22Rv1 (cell line): Measurements from ENCODE around the gene CC2D2B.

Experiments used
- H3K27ac ChIP-seq: fragments of 450-650 bp; 2 replicates; pipeline ENCODE4 v1.5.1; 2017
- CTCF ChIP-seq: fragments of 450-650 bp; IDR thresholded peaks from 2 replicates; pipeline ENCODE4 v1.5.1; 2017; ENCODE audit warnings: mild to moderate bottlenecking
- ZFX ChIP-seq: fragments of 450-650 bp; IDR thresholded peaks from 2 replicates; pipeline ENCODE4 v1.6.1; 2017; ENCODE audit warnings: antibody characterized with exemption, borderline replicate concordance

CC2D2B gene

DNA sequence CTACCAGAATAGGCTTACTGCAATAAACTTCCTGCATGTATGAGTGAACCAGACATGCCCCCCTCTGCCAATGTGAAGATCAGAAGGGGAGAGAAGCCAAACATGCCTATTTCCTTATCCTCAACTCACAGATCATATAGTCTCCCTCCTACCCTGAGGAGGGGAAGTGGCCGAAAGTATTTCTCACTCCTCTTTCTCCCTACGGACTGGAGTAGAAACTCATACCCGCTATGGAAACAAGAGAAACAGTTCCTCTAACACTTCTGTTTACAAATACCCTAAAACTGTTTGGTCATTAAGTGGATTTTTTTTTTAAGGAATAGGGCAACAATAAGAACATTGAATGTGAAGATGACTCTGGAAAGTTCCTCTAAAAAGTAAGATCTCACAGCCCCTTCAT lies 167.0 kb downstream of the CC2D2B start:
- no peak overlapping the region for H3K27ac ChIP-seq
- no peak for TF ChIP-seq ZFX
- TF ChIP-seq CTCF, result no peak

DNA sequence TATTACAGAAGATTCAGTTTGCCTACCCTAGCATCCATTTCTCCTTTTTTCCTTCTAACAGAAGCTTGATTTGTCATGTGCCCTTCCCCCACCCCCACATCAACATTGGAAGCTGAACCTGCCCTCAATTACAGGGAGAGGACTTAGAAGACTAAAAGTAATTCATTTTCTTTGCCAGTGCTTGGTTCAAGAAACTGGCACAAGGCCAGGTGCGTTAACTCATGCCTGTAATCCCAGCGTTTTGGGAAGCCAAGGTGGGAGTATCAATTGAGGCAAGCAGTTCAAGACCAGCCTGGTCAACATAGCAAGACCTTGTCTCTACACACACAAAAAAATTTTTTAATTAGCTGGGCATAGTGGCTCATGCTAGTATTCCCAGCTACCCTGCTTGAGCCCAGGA lies 168.2 kb downstream of the CC2D2B start:
- TF ChIP-seq CTCF, result no peak
- no peak for TF ChIP-seq ZFX

GRCh38 chr10:96077156-96077555 lies 169.4 kb downstream of the CC2D2B start:
- TF ChIP-seq ZFX, result no peak
- no peak for TF ChIP-seq CTCF
- H3K27ac ChIP-seq, result no peak overlapping the region

More for the DNA sequence above, 168.2 kb downstream of the CC2D2B start:
- no peak overlapping the region for H3K27ac ChIP-seq

DNA sequence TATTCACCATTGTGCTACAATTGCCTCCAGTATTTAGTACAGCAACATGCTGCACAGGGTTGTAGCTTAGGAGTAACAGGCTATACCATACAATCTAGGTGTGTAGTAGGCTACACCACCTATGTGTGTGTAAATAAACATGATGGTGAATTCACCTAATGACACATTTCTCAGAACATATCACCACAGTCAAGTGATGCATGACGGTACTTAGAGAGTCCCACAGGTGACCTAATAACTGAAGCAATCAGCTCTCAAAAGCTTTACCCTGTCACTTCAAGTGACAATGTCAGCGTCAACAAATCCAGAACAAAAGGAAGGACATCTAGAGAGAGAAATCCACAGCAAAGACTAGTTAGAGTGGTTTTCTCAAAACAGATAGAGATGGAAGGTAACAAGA lies 174.4 kb downstream of the CC2D2B start:
- H3K27ac ChIP-seq, result no peak overlapping the region
- TF ChIP-seq ZFX (no peak), CTCF (no peak)
